ENCODE results near the gene ANKS1B.
"Not testable (repeated sequence)": the region's sequence is repeated elsewhere in the genome, so short reads cannot be mapped to it uniquely, and the experiment has no call there.

ANKS1B gene

DNA sequence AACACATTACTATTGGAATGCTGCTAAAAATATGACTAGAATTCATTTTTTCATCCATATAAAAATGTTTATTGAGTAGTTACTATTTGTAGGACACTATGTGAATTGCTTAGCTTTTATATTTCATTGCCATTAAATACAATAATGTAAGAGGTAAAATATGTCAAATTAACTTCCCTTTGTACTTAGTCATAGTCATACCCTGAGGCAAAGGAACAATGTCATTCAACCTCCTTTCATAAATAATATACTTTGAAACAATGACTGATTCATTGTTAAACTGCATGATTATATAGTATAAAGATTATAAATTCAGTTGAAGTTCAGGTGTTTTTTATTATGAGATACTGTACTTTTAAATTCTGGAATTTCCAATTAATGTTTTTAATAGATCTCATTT, 232.0 kb downstream of the ANKS1B start:
- ATAC-seq = no peak

DNA sequence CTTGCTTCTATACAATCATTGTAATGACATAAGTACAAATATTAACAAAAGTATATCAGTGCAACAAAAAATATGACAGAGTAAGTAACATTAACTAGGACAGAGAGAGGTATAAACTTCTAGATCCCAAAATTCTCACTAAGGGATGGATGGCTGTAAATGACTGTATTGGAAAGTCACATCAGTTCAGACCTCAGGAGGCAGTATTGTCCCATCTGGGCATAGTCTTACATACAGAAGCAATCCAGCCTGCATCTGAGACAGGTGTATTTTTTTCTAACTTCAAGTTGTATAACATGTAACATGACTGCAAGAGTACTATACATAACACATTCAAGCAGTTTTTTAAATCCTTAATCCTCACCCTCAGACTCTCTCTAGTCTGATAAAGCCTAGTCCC, 238.2 kb downstream of the ANKS1B start:
- no peak for ATAC-seq

DNA sequence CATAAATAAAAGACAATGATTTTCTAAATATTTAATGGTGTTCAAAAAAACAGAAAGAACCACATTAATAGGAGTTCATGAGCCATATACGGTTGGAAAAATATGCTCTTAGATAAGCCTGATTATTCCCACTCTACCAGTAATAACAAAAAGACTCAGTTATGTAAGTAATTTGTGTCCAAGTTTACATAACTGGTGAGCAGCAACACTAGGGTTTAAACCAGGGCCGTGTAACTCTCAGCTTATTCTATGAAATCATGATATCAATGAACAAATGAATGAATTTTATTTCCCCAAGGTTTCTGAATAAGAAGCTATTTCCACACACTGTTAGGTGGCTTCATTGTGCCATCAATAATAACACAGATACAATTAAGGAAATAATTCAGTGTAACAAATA, 238.8 kb downstream of the ANKS1B start:
- no peak for ATAC-seq

DNA sequence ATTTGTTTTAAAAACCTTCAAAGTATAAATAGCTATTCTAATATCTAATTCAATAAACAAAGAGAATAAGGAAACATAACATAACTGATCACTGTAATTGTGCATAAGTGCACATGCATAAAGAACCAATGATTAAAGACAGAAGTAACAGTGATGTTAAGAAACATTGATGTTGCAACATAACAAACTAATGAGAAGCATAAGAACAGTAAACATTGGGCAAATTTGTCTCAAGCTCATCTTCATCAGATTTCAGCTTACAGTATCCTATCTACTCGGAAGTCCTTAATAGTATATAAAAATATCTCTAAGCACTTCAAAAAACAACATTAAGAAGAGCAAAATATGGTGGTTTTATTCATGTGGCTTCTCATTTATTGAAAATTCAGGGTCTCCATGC, 239.6 kb downstream of the ANKS1B start:
- no peak for ATAC-seq

DNA sequence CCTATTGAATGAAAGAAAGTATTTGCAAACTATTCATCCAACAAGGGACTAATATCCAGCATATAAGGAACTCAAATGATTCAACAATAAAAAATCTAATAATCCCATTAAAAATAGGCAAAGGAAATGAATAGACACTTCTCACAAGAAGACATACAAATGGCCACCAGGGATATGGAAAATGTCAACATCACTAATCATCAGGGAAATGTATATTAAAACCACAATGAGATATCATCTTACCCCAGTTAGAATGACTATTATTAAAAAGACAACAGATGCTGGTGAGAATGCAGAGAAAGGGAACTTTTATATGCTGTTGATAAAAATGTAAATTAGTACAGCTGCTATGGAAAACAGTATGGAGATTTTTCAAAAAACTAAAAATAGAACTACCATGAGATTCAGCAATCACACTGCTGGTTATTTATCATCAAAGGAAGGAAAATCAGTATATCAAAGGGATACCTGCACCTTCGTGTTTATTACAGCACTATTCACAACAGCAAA, 247.9 kb downstream of the ANKS1B start:
- ATAC-seq = no peak

DNA sequence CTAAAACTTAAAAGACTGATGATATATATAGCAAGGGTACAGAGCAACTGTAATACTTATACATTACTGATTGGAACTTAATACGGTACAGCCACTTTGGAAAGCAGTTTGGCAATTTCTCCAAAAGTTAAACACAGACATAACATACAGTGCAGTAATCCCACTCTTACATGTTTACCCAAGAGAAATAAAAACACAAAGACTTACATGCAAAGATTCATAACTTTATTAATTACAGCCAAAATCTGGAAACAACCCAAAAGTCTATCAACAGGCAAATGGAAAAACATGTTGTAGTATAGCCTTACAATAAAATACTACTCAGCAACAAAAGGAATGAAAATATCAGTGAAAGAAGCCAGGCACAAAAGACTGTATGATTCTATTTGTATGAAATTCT, 252.6 kb downstream of the ANKS1B start:
- no peak for ATAC-seq

DNA sequence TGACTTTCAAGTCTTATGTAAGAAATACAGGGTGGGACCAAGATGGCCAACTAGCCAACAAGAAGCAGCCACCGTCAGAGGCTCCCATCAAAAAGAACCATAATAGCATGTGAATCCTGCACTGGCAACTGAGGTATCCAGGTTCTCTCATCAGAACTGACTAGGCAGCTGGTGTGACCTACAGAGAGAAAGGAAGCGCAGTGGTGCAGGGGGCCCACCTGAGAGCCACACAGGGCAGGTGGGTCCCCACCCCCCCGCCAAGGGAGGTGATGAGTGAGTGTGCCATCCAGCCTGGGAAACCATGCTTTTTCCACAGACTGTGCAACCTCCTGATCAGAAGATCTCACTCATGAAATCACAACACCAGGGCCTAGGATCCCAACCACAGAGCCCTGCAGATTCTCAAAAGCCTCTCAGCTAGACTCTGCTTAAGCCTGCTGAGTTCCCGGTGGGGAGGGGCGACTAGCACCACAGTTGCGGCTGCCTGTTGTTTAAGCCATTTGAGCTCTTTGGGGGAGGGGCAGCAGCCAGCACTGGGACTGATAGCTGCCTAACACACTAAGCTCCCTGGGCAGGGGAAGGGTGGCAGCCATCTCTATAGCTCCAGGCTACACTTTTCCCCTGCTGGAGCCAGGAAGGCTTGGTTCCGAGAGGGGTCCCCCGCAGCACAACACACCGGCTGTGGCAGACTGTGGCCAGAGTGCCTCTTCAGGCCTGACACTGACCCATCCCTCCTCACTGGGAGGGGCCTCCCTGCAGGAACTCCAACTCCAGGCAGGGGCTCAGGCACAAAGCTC, 261.8 kb downstream of the ANKS1B start:
- no peak for ATAC-seq

DNA sequence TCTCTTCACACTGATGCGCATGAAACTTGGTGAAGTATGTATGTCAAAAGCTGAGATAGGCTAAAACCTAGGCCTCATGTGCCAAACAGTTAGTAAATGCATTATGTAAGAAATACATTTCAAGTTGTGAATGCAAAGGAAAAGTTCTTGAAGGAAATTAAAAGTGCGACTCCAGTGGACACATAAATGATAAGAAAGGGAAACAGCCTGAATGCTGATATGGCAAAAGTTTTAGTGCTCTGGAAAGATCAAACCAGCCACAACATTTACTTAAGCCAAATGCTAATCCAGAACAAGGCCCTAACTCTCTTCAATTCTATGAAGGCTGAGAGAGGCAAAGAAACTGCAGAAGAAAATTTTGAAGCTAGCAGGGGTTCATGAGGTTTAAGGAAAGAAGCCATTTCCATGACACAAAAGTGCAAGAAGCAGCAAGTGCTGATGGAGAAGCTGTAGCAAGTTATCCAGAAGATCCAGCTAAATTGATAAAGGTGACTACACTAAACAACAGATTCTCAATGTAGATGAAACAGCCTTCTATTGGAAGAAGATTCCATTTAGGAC, 262.9 kb downstream of the ANKS1B start:
- no peak for ATAC-seq

DNA sequence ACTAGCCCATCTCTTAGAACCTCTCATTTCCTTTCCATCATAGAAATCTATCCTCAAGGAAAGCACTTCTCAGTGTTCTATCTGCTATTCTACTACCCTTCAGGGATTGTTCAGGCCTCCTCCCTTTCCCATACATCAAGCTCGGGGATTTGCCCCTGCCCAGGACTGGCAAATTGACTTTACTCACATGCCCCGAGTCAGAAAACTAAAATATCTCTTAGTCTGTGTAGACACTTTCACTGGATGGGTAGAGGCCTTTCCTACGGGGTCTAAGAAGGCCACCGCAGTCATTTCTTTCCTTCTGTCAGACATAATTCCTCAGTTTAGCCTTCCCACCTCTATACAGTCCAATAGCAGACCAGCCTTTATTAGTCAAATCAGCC, 264.7 kb downstream of the ANKS1B start:
- ATAC-seq = not testable (repeated sequence)

DNA sequence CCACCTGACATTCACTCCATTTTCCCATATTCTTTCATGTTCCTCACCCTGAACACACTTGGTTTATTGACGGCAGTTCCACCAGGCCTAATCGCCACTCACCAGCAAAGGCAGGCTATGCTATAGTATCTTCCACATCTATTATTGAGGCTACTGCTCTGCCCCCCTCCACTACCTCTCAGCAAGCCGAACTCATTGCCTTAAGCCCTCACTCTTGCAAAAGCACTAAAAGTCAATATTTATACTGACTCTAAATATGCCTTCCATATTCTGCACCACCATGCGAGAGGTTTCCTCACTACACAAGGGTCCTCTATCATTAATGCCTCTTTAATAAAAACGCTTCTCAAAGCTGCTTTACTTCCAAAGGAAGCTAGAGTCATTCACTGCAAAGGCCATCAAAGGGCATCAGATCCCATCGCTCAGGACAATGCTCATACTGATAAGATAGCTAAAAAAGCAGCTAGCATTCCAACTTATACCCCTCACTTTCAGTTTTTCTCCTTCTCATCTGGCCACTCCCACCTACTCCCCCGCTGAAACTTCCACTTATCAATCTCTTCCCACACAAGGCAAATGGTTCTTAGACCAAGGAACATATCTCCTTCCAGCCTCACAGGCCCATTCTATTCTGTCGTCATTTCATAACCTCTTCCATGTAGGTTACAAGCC, 265.2 kb downstream of the ANKS1B start:
- ATAC-seq = not testable (repeated sequence)

DNA sequence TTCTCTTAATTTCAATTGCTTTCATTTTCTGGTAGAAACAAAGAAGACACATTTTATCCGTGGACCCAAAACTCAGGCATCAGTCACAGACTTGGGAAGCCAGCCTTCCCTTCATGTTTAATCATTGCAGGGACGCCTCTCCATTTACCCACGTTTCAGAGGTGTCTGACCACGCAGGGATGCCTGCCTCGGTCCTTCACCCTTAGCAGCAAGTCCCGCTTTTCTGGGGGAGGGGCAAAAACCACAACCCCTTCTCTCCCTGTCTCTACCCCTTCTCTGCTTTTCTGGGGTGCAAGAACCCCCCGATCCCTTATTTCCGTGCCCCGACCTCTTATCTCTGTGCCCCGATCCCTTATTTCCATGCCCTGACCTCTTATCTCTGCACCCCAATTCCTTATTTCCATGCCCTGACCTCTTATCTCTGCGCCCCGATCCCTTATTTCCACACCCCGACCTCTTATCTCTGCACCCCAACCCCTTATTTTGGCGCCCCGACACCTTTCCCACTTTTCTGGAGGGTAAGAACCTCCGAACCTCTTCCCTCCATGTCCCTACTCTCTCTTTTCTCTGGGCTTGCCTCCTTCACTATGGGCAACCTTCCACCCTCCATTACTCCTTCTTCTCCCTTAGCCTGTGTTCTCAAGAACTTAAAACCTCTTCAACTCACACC, 268.8 kb downstream of the ANKS1B start:
- not testable (repeated sequence) for ATAC-seq

DNA sequence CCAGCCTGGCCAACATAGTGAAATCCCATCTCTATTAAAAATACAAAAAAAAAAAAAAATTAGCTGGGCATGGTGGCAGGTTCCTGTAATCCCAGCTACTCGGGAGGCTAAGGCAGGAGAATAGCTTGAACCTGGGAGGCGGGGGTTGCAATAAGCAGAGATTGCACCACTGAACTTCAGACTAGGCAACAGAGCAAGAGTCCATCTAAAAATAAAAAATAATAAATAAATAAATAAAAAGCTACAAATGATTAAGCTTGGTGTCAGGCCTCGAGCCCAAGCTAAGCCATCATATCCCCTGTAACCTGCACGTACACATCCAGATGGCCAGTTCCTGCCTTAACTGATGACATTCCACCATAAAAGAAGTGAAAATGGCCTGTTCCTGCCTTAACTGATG, 269.8 kb downstream of the ANKS1B start:
- ATAC-seq = not testable (repeated sequence)

DNA sequence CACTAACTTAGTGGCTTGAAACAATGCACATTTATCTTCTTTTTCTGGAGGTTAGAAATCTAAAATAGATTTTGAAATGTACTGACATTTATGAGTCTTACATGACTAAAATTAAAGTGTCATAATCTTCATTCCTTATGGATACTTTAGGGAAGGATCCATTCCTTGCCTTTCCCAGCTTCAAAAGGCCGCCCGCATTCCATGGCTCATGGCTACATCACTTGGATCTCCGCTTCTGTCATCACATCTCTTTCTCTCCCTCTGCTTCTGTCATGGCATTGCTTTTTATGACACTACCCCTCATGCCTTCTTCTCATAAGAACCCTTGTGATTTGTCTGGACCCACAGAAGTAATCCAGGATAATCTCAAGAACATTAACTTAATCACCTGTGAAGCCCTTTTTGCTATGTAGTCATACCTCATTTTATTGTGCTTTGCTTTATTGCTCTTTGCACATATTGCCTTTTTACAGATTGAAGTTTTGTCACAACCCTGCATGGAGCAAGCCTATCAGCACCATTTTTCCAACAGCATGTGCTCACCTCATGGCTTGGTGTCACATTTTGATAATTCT, 270.7 kb downstream of the ANKS1B start:
- no peak for ATAC-seq

DNA sequence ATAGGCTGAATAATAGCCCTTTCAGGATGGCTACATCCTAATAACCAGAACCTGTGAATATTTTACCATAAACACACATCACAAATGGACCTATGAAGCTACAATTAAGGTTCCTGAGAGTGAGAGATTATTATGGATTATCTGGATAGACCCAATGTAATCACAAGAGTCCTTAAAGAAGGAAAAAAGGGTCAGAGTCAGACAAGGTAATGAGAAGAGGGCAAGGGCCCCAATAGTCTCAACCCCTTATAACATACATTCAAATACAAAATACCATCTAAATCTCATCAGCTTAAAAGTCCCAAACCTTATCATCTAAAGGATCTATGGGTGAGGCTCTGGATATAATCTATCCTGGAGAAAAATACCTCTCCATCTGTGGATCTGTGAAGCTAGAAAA, 272.5 kb downstream of the ANKS1B start:
- no peak for ATAC-seq

DNA sequence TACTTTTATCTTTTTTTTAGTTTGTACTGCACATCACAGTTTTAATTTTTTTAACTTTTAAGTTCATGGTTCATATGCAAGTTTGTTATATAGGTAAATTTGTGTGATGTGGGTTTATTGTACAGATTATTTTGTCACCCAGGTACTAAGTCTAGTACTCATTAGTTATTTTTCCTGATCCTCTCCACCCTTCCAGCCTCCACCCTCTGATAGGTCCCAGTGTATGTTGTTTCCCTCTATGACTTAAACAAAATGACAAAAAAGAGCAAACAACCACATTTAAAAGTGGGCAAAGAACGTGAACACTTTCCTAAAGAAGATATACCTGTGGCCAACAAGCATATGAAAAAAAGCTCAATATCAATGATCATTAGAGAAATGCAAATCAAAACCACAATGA, 273.5 kb downstream of the ANKS1B start:
- no peak for ATAC-seq

DNA sequence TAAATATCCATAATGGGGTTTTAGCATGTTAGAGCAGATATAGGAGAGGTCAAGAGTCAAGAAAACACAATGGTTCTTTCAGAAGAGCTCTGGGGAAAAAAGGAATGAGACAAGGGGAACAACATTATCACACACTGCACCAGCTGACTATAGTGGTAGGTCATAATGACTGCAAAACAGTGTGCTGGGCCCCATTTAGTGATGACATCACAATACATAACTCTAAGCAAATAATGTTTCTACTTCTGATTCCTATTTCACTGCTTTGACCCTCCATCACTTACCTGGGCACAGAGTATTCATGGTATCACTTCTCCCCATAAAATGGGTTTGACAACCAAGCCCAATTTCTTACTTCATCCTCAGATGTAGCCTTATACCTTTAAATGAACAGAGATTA, 275.1 kb downstream of the ANKS1B start:
- ATAC-seq = no peak

DNA sequence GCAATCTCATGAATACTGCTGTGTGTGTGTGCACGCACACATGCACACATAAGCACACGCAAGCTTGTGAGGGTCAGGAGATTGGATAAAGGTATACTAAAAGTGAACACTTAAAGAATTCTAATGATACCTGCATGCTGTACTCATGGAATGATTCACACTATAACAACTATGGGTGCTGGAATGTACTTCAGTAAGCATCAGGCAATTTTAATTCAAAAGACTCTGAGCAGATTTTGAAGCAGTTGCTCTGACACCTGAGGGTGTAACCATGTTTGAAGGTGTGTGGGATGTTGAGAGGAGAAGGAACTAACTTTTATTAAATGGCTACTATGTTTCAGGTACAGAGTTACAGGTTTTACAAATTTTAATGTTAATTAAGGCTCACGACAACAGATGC, 275.6 kb downstream of the ANKS1B start:
- no peak for ATAC-seq

DNA sequence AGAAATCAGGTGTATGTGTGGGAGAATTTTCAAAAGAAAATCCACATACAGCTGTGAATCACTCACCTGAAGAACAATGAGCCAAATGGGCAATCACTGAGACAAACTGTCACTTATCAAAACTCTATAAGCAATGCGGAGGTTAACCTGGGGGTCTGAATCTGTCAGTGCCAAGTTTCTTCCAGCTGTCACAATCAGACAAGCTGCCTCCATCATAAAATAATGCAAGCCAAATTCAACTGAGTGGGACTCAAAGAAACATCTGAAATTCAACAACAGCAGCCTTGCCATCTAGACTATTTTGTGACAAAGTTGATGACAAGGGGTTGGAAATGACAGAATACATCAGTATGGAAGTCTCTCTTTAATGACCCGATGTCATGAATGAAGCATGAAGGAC, 276.9 kb downstream of the ANKS1B start:
- ATAC-seq = no peak

DNA sequence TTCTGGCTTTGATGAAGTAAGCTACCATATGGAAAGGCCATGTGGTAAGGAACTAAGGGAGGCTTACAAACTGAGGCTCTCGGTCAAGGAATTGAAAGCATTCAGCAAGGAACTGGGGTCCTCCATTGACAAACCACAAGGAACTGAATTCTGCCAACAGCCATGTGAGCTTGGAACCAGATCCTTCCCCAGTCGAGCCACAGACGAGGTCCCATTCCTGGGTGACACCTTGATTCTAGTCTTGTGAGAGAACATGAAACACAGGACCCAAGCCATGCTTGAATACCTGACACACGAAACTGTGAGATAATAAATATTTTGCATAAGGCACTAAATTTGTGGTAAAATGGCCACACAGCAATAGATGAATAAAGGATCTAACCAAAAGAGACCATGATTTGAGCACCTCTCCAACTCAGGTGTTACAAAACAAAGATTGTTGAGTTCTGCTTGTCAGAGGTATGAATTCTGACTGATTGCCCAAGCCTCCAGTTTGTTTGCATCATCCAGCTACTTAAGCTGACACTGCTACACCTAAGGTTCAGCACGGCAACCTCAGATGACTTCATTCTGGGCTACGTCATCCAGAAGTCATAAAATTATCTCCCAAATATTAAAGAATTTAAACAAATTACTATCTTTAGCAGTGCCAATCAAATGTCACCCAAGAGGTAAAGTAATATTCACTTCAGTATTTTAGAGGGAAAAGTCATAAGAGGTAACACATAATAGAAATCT, 277.8 kb downstream of the ANKS1B start:
- ATAC-seq = no peak

DNA sequence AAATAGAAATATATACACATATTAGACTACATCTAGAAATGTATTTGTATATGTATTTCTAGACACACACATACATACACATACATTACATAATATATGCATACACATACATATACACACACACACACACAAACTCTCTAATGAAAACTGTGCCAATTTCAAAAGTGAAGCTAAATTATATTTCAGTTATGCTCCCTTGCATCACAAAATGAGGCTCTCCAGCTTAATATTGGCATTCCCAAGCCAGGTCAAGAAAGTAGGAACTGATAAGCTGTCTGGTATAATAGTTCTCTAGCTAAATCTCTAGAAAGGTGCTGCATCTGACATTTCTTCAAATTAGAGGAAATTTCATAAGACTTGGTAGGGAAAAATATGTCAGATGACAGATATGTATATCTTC, 280.3 kb downstream of the ANKS1B start:
- no peak for ATAC-seq

DNA sequence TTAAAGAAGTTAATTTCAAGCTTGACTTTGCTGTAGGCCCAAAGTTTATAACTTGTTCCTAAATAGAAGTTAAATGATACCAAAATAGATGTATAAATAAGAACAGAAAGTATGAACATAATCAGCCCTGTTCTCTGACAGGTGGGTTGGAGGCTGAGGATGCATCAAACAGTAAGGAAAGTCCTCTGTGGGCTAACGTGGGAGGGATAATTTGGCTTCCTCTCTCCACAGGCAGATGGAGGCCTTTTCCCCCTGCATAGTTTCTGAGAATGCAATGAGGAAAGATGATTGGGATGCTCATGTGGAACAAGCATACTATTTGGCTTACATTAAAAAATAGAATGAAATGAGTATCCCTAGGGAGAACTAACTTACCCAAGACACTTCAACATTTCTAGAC, 280.7 kb downstream of the ANKS1B start:
- ATAC-seq = no peak

DNA sequence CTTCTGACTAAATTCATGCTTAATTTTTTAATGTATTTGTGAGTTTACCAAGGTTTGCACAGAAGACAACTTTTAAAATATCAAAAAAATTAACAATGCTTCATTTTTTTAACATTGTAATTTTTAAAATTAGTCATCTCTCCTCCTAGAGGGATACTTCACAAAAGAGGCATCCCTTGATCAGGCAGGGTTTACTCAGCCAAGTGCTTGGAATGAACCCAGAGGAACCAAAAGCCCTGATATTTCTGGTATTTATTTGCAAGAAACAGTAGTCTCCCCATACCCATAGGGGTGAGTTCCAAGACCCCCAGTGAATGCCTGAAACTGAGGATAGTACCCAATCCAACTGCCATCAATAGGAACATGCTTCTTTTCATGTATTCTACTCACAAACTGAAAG, 284.7 kb downstream of the ANKS1B start:
- ATAC-seq = no peak

All from activated CD4-positive, CD25-positive, alpha-beta regulatory T cell treated with anti-CD3 and anti-CD28 coated beads, Interleukin-2, amount 50 U/mL, for 24 hours (primary cell).